NCI-H1436 (cell line): ENCODE measurements around the gene KHNYN.

Experiments used
- DNase-seq: peaks from one replicate; lab custom pipeline; 2025; lab: John Stamatoyannopoulos, UW

The KHNYN gene

DNA sequence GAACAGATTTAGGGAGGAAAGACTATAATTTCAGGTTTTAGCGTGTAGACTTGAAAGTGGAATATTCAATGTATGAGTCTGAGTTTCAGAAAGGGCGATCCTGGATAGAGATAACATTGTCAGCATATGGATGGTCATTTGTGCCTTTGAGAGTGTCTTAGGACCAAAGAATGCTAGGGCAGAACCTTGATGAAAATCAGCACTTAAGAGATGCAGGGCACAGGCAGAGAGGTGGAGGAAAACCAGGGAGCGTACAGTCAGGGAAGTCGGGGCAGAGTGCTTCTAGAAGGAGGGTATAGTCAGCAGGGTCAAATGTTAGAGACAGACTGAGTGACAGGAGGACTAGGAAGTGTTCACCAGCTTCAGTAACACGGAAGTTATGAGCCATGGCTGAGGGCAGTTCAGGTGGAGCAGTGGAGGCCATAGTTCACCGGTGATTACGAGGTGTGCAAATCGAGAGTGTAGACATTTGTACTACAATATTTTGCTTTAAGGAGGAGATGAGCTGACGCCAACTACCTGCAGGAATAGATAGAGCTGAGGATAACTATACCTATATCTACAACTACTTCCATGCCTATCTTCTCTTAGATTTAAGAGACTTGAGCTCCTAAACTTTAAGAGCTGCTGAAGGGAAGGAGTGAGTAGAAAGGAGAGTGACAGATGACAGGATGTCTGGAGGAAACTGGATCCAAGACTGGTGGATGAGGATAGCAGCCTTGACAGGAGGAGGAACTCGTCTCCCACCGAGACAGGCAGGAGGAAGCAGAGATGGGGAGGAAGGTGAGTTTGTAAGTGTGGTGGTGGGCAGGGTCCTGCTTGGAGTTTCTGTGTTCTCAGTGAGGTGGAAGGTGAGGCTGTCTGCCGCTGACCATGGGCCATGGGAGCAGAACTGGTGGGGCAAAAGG, 6.8 kb upstream of the KHNYN start:
- DNase-seq, result no peak

DNA sequence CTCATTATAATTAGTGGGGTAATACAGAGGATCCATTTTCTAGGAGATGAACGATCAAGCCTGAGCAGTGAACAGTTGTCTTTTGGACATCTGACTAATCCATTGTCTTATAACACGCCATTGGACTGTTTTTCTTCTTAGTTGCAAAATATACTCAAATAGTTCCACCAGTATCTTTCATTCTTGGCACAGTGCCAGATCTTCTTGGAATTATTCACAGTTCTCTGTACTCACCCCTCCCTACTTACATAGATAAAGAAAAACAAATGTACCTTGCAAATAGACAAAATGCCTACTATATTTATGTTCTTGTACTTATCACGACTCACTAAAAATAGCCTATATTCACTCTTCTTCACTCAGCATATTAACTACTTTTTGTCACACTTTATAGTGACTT, 4.0 kb upstream of the KHNYN start:
- no peak for DNase-seq

DNA sequence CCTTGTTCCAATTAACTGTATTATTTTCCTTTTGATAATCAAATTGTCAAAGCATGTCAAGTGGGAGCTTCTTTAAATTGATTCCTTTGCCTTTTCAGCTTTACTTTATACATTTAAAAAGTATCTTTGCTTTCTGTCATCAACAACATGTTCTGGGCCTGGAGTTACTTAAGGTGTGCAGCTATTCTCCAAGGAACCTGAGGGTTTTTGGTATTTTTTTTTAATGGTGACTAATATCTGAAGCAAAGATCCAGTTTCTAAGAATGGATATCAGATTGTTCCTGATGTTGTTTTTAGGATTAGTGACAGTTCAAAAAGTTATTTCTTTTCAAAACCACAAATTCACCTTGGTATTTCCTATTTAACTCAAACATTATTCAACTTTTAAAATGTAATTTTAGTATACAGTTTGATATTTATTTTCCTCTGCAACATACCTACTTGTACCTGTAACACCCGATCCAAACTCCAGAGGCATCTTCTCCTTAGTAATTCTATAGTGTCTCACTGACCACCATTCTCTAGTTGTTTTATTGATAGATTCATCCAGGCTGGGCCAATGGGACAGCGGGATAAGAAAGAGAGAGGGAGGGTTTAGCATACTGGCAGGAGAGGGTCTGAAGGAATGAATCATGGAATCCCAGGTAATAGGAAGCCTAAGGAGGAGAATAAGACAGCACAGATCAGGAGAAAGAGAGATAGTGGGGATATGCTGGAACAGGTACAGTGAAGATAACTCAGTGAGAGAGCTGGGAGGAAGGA, 3.4 kb upstream of the KHNYN start:
- DNase-seq, result no peak

GRCh38 chr14:24426912-24427536, 2.7 kb upstream of the KHNYN start:
- DNase-seq, result no peak

DNA sequence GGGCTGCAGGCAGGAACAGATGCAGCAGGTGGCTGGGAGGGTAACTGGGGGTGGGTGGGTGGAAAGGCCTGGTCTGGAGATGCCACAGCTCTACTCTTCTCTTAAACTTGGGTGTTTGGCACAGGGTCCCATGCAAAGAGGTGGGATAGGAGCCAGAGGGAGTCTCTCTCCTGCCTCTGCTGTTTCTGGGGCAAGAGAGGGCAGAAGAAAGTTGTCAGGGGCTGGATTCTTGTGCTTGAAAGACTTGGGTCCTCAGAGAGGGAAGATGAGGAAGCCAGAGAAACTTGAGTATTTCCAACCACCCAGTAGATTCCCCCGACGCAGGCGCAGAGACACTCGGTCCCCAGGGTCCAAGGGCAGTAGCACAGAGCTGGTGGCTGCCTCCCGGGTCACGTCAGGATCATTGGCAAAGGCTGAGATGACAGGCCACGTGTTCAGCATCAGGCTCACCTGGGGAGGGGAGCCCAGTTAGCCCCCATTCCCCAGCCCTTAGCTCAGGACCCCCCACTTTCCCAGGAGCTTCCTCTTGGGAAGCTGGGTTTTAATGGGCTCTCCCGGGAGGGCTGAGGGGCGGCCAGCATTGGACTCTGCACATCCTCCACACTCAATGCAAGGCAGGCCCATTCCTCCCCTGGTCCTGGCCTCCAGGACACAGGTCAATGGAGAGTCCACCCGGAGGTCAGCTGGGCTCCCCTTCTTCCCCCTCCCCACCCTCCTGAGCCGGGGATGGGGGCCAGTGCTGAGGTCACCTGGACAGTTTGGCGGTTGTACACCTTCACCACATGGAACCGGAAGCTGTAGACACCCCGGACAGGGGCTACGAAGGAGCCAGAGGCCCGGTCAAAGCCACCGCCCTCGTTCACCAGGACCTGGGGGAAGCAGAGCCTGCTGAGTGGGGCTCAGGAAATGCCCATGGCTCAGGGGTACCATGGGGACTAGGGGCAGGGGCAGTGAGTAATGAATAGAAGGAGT, 1.9 kb upstream of the KHNYN start:
- no peak for DNase-seq

DNA sequence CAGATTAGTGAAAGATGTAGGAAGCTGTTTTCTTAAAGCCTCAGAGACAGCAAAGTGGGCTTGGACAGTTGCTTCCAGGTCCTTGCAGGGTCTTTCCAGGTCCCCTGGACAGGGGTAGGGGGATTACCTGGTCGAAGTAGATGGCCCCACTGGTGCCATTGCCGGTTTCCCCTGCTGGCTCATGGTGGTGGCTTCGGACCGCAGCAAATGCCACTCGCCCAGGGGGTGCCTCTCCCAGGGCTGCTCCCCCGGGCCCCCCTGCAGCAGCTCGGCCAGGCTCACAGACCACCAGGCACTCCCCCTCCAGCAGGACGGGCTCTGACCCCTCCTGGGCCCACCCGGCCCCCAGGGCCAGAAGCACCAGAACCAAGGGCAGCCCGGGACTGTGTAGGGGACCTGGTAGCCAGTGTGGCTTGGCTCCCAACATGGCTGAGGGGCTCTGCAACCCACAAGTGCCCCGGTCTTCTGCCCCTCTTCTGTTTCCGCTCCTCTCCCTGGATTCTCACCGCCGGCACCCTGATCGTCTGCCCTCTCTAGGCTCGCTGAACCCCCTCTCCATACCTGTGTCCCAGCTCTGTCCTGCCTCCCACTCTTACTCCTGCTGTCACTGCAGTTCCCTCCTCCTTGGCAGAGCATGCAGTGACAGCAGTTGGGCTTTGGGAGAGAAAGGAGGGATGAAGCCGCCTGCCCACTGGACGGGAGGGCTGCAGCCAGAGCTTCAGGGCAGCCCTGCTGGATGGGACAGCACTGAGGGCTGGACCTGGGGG, 943 bp upstream of the KHNYN start:
- DNase-seq, result no peak

- no peak for DNase-seq
Observed at GRCh38 chr14:24430143-24430681, 458 bp downstream of the KHNYN start.

- DNase-seq, result no peak
Observed at GRCh38 chr14:24430682-24431568, 1.2 kb downstream of the KHNYN start.

DNA sequence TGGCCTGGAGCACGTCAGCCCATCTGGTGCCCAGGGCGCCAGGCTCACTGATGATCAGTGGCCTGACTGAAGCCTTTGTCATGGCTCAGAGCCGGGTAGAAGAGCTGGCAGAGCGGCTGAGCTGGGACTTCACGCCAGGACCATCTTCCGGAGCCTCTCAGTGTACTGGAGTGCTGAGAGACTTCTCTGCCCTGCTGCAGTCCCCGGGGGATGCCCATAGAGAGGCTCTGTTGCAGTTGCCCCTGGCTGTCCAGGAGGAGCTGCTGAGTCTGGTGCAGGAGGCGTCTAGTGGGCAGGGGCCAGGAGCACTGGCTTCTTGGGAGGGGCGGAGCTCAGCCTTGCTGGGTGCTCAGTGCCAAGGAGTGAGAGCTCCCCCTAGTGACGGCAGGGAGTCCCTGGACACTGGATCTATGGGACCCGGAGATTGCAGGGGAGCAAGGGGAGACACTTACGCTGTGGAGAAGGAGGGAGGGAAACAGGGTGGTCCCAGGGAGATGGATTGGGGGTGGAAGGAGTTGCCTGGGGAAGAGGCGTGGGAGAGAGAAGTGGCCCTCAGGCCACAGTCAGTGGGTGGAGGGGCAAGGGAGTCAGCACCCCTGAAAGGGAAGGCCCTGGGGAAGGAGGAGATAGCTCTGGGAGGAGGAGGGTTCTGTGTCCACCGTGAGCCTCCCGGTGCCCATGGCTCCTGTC, 2.0 kb downstream of the KHNYN start:
- peak; percentile 91 for DNase-seq

DNA sequence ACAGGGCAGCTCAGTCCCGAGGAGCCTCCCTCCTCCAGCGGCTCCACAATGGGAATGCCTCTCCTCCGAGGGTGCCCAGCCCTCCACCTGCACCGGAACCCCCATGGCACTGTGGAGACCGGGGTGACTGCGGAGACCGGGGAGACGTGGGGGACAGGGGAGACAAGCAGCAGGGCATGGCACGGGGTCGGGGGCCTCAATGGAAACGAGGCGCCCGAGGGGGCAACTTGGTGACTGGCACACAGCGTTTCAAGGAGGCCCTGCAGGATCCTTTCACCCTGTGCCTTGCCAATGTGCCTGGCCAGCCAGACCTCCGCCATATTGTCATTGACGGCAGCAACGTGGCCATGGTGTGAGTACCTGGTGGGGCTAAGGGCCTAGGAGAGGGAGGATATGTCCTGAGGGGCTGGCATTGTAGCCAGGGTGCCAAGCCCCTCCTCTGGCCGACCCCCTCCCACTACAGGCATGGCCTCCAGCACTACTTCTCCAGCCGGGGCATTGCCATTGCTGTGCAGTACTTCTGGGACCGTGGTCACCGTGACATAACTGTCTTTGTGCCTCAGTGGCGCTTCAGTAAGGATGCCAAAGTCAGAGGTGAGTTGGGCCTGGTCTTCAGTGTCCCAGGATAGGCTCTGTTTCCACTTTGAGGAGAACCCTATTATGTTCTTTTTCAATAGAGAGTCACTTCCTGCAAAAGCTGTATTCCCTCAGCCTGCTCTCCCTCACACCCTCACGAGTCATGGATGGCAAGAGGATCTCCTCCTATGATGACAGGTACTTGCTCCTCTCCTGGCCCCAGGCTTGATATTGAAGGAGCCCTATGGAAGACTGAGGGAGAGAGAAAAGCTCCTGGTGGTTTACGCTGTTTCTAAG, 2.7 kb downstream of the KHNYN start:
- no peak for DNase-seq

GRCh38 chr14:24434036-24434435, 4.3 kb downstream of the KHNYN start:
- DNase-seq, result no peak

DNA sequence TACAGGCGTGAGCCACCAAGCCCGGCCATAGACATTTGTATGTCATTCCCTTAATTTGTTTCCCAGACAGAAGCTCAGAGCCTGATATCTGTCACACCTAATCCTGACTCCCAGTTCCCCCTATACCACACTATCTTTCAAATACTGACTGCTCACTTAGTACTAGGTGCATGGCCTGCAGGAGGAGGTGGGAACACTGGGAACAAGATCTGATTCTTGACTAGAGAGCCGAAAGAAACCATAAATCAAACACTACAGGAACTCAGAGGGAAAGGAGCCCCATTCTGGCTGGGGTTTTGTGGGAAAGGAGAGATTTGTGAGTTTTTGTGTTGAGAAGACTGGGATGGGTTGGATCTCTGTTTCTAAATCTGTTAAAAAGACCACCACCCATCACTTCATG, 4.9 kb downstream of the KHNYN start:
- DNase-seq, result no peak

DNA sequence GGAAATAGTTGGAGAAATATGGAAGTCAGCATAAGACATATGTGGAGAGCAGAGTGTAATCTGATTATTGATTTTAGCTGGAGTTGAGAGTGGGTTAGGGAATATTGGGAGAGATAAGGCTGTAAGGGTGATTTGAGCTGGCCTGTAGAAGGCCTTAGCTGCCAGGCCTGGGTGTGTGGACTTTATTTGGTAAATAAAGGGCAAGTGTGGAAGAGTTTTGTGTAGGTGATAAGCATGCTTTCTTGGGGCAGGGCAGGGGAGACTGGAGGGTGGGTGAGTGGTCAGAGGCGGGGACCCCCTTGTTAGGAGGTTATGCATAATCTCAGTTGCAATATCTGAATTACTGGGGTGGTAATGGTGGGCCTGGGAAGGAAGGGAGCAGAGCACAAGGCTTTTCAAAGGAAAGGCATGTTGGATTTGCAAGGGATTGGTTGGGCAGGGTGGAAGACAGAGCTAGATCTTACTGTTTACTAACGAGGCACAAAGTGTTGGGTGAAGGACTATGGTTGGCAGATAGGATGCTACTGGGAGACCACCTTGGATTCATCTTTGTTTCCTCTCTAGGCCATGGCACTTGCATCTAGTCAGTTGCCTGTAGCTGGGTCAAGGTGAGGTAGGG, 5.5 kb downstream of the KHNYN start:
- DNase-seq, result no peak

GRCh38 chr14:24435998-24436354, 6.2 kb downstream of the KHNYN start:
- DNase-seq, result no peak

DNA sequence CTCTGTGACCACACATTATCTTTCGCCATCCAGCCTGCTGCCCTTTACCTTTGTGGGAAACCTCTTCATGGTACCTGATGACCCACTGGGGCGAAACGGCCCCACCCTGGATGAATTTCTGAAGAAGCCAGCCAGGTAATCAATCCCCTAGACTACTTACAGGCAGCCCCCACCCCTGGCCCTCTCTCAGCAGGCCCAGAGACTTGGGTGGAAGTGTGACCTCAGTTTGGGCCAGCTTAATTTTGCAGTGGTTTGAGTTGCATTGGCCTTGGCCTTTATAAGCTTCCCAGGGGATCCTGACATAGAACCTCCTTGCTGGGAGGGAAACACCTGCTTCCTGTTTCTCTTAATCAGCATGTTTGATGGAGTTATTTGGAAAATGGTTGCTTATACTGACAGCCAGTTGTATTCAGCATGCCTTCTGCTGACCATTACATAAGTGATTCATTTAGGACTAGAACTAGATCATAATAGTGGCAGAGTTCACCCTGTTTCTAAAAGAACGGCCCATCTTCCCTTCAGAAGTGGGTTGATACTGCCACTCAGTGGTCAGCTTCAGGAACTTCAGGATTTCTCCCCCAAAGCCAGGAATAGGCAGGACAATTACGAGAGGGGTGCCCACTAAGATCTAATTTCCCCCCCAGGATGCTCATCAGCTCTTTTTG, 6.7 kb downstream of the KHNYN start:
- peak; percentile 38 for DNase-seq

- DNase-seq, result no peak
Observed at GRCh38 chr14:24437020-24437735, 7.4 kb downstream of the KHNYN start.
